NCI-H2107 treated with DMSO at 0.1 percent for 48 hours (cell line): ENCODE results near the gene AGBL3.
A peak's percentile ranks its signal among the peaks of the same experiment; 100 is the strongest.

Experiments used
- DNase-seq: peaks from one replicate; lab custom pipeline; 2025; ENCODE audit not compliant: unreplicated experiment; lab: John Stamatoyannopoulos, UW

Gene AGBL3

DNA sequence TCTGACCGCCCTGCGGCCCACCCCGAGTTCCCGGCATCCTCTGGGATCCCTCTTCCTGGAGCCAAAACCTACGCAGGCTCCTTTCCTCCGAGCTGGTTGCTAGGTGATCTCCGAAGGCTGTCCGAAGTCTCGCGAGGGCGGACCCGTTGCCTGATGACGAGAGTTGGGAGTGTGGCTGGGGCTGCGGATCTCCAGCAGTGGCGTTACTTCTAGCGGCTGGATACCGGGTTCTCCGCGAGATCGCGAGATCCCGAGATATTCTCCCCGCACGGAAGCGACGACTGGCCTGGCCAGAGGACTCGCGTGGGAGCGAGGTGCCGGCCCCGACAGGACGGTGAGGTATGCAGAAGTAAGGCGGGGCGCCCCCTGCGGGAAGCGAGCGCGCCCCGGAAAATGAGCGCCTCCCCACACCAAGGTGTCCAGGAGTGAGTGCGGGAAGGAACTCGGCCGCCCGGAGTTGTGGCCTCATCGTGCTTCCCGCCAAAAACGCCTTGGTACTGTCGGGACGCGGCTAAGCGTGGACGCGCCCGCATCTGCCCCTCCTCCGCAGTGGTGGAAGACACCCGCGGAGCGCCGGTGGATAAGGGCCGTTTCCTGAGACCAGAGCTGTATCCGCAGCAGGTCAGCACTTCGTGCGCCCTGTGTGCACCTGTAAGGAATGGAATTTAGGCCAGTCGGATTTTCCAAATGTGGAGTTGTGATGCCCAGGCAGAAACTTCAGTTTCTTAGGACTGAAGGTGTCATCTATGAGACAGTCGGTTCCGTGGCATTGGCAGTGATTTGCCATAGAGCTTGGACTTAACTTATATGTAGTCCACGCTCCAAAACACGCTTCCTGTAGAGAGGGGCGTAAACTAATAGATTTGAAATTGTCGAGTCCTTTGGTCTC lies at the start of gene AGBL3:
TSS of gene AGBL3 (plus strand) at position 146 of the 889 bp plus-strand sequence. CDS start 1,426 bp downstream, outside the sequence.
- DNase-seq: peak; percentile 95

DNA sequence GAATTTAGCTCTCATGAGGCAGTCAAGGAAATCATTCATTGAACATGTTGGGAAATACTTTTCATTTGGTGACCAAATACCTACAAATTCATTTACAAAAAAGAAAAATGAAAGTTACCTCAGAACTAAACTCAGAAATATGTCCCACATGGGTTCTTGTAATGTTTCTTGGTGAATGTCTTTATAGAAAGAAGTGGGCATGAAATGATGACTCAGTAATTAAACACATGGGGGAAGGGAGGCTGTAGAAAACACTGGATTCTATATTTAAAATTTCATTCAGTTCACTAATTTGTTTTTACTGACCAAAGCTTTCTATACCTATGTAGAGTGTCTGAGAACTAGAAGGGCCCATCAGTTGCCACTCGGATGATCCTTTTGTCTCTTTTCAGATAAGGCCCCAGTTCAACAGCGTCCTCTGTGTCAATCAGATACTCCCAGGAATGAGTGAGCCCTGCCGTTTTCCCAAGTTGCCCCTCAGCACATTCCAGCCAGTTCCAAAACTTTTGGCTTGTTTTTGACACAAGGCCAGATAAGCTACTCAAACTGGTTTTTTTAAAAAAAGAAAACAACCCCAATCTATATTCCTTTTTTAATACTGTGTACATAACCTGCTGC lies 49.3 kb upstream of the AGBL3 start:
- no peak for DNase-seq

DNA sequence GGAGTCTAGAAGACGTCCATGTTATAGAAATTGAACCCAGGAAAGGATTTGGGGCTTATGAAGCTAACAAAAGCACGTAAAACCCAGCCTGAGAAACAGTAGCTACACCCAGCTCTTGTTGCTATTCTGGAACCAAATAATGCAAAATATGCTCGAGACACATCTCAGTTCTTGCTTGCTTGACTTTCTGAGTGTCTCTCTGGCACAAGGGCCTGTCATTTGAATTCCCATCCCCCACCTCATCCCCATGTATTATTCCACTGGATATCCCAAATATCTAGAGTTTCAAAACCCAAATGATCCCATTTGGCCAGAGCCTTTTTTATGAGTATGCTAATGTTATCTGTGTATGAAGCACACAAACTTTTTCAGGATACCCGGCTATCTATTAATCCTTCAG lies 48.2 kb upstream of the AGBL3 start:
- DNase-seq: no peak

DNA sequence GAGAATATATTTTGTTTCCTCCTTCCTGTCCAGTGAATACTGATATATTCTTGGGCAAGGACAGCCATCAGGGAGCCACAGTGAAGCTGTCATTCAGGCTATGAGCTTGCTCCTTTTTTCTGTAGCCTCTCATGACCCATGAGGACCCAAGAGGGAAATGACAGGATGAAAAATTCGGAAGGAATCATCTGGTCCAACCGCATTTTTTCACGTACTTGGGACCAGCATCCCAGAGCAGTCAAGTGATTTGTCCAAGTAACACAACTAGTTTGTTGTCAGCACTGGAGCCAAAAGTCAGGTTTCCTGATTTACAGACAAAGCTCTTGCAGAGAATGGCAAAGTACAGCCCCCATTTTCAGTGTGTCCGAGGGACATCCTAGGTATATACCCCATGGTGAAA lies 47.2 kb upstream of the AGBL3 start:
- DNase-seq: no peak

DNA sequence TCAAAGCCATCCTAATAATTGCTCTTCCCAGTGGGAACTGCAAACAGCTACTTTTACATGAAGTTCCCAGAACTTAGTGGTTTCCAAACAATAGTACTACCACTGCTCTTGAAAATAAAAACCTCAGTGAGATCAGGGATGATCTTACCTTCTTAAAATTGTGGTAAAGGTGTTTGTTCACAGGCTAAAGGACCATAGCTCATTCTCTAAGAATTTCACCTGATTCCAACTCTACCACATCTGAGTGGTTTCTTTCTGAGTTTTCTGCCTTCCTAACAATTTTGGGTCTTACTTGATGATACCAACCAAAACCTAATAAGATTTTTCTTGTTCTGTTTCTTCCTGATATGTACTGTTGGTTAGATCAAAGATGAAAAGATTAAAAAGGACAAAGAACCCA lies 45.6 kb upstream of the AGBL3 start:
- no peak for DNase-seq

DNA sequence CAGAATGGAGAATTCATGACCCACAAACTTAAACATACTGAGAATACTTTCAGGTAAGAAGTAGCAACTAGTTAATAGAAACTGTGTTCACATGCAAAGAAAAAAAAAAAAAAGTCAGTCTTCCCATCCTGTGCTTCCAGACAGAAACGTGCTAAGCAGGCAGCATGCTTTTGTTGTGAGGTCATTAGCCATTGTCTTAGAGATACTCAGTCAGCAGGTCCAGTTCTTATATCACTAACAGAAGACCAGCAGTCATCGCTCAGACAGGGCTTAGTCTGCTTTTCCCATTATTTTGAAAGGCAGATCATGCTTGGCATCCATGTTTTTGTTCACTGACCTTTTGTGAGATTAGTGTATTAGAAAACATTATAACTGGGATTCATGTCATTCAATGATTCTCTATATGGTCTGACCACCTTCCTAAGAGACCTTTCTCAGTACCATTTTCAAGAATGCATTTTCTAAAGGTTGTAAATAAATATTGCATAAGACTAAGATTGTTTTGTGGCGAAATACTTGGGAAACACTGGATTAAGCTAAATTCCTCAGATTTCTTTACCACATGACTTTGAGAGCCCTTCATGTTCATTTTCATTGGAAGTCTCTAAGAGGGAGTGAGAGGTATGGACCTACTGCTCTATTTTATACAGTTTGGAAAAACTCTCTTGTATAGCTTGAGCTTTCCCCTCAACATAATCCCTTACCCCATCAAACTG lies 45.0 kb upstream of the AGBL3 start:
- DNase-seq: no peak

DNA sequence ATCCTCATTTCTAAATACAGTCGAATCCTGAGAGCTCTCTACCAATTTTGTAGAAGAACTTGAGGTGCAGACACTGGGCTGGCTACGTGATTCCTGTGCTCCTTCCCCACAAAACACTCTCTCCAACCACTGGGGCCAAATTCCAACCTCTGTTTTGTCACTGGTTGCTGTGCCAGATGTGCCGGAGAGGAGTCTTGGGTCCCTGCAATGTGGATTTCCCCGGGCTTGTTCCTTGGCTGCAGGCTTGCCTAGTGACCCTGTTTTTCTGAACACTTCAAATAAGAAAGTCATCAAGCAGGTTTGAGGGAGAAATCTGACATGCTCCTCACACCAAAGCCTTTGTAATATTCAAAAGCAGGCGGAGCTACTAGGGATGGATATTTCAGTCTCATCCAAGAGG lies 44.4 kb upstream of the AGBL3 start:
- DNase-seq: no peak

DNA sequence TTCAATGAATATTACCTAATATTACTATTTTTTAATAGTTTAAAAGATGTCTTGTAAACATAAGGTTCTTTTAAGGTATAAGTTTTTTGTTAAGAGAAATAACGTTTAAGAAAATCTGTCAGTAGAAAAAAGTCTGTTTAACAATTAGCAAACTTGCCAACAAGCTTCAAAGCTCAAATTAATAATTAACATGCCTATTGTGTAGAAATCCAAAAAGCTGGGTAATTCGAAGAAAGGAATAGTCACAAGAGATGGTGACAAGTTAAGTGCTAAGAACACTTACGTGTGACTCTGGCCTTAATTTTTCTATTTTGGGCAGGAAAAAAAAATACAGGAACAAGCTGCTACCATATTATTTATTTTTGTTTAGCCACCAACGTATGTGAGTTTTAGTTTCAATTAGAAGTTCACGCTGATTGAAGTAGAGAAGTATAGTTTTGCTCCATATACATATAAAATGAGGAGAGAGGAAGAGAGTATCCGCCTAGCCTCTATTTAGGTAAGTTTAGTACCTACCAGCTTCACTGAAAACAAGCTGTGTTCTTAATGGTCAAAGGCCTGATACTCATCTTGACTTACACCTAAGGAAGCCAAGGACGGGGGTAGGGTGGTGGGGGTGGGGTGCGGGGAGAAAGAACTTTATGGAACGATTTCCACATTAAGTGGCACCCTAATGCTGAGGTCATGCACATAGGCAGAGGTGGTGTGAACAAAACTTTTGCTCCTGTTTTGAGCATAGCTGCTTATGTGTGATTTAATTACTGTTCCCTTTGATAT lies 43.4 kb upstream of the AGBL3 start:
- DNase-seq: no peak

DNA sequence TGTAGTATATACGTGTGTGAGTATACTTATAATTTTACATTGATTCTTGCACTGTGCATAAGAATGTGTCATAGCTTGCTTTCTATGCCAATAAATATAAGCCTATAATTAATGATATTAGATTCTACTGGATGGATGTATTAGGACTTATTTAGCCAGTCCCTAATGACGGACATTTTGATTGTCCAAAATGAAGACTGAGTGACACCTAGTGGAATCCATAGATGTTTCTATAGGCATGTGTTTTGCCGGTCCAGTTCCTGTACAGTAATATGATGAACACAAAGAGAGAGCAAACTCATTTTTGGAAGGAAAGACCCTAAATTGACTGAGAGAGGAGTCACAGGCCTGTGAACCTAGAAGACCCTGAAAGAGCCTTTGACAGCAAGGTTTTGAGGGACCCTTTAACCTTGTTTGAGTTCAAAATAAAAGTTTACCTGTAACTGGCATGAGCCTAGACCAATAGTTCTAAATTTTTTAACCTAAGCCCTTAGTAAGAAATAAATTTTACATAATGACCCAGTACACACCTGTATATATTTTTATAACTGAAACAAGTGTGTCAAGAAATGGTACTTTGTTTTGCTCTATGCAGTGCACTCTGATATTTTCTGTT lies 42.4 kb upstream of the AGBL3 start:
- DNase-seq: peak; percentile 11

DNA sequence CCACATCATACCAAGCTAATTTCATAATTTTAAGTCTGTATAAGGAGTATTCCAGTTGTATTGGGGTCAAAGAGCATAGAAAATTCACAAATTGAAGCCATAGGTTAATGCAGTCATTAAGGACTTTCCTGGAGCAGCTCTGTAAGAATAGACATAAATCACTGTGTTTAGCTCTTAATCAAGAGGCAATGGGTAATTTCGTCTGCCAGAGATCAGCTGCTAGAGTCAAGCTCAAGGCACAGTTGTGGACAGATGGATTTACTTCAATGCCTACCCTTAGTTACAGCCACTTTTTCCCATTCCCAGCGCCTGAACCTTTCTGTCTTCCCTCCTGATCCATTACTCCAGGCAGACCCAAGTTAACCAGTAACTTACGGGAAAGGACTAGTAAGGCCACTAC lies 40.6 kb upstream of the AGBL3 start:
- no peak for DNase-seq

DNA sequence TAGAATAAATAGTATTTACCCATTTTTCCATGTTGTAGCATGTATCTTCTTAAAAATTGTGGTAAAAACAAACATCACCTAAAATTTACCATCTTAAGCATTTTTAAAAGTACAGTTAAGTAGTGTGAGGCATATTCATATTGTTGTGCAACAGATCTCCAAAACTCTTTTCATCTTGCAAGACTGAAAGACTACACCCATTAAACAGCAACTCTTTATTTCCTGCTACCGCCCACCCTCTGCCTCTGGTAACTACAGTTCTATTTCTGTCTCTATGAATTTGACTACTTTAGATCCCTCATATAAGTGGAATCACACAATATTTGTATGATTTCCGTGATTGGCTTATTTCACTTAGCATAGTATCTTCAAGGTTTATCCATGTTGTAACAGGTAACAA lies 40.0 kb upstream of the AGBL3 start:
- no peak for DNase-seq

DNA sequence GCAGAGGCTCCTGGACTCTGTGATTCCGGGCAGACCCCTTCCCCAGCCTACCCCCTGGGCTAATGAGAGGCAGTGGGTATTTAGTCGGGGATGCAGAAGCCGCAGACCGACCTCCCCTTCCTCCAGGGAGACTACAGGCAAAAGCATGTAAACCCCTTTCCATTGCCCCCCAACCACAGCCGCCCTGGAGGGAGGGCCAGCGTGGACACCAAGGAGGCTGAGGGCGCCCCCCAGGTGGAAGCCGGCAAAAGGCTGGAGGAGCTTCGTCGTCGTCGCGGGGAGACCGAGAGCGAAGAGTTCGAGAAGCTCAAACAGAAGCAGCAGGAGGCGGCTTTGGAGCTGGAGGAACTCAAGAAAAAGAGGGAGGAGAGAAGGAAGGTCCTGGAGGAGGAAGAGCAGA lies 39.0 kb upstream of the AGBL3 start:
- DNase-seq: no peak

DNA sequence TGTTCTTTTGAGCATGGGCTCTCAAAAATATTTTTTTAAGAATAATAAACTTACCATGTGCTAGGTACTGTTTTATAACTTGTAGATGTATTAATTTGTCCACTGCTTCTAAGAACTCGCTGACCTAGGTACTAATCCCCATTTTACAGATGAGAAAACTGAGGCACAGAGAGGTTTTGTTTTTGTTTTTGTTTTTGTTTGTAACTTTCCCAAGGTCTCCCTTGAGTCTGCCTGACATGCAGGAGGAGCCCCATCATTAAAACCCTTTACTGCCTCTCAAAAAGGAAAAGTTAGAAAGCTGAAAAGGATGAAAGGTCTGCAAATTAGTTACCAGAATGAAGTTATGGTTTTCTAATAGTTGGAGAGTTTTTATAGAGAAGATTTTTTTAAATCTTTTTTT lies 38.5 kb upstream of the AGBL3 start:
- DNase-seq: no peak

DNA sequence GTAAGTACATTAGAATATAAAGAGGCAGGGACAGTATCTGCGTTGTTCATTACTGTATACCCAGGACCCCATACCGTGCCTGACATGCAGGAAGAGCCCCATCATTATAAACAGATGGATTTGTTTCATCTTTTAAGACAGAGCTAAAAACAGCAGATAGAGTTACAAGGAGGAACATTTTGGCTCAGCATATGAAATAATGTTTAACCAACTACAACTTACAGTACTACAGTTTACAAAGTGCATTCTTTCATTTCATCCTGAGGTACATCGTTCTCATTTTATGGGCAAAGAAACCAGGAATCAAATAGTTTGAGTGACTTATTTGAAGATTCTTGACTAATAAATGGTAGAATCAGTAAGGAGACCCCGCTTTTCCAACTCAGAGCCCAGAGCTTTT lies 38.1 kb upstream of the AGBL3 start:
- DNase-seq: no peak

DNA sequence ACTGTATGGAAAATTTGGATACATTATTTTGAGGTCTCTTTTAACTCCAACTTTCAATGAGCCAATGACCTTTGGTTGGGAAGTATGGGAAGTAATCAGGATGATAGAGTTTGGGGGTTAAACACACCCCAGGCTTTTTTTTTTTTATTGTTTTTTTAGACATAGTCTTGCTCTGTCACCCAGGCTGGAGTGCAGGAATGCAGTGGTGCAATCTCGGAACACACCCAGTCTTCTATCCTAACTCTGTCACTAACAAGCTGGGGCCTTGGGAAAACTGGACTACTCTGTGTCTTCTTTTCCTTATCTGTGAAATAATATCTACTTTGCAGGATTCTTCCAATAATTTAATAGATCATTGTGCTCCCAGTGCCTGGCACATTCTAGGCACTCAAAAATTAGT lies 37.6 kb upstream of the AGBL3 start:
- no peak for DNase-seq

DNA sequence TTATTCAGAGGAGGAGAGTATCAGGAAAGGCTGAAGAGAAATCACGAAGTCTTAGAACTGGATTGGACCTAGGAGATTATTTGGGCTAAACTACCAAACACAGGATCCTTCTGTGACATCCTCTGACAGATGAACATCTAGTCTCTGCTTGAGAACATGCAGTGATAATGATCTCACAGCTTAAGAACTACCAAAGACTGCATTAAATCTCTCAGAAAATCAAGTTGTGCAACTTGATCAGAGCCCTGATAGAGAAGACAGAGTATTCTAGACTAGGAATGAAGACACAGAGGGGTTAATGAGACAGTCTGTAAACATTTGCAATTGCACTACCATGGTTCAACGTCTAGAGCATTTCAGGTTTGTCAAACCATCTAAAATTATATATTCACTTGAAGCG lies 37.1 kb upstream of the AGBL3 start:
- DNase-seq: no peak

DNA sequence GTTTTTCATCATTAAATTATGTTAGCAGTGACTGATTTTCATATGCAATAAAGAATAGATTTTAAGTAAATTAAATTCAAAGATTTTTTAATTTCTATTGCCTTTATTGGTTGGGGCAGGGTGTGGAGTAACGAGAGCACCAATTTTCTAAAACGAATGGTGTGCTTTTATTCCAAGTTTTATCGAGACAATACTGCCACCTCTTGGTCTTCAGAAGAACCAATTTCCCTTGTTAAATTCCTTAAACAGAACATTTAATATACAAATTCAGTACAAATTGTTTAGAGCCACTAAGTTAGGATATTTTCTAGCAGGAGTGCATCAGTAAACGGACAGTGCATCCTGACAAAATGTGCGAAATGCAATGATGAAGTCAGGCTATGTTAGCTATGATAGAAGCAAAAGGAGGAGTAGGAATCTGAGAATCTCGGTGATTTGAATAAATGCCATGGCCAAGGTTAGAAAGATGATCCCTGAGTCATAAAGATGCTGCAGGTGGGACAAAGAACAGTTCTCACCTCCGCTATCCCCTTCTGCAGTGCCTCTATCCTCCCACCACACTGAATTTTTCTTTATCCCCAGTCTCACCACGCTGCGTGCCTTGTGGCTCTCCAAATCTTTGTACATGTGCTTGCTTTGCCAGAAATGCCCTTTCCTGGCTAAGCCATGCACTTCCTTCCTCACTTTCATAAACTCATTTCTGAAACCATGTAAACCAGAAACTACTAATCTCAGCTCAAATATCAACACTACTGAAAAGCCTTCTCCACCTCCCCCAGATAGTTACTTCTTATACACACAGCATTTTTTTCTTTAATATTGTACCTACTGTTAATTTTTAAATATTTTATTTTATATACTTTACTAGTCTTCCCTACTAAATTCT lies 31.9 kb upstream of the AGBL3 start:
- DNase-seq: peak; percentile 47

DNA sequence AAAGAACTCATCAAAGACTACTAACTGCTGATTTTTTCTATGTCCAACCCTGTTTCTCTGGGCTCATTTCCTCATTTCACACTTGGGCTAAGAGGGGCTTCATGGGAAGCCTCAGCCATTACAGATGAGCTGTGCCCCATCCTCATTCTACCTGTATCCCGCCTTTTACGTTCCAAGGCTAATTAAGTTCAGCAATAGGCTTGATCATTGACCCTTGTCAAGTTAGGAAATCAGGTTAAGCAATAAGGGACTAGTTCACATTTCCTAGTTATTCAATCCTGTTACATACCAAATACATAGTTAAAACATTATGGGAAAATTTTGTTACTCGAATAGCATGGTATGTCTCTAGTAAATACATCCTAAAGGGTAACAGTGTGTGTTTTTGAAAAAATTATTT lies 29.3 kb upstream of the AGBL3 start:
- DNase-seq: no peak

DNA sequence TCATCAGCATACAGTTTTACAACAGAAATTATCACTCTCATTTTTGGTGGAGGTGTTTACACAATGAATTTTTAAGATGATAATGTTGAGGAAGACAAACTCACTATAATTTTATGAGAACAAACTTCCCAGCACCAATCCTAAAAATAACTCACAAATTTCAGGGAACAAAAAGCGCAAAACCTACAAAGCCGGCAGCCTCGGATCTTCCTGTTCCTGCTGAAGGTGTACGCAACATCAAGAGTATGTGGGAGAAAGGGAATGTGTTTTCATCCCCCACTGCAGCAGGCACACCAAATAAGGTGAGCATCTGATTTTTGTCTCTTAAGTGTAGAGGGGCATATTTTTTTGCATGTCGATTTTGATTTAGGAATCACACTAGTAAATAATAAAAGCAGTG lies 26.5 kb upstream of the AGBL3 start:
- no peak for DNase-seq

DNA sequence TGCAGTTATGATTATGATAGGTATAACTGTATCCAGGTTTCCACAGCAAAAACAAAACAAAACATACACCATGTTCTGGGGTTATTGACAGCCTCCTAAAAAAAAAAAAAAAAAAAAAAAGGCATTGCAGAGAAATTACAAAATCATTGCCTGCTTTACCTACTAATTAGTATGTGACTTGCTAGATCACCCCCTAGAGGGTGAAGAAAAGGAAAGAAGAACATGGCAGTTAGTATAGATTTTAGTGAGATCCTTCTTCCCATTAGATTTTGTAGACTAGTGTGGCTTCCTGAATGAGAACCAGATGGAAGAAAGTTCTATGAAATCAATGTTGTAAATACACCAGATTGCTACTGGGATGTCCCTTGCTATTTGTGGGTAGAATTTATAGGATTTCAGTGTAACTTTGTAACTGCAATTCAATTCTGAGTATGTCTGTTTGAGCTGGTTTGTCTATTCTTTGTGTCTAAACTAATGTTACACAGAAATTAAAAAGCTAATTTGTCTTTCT lies 24.0 kb upstream of the AGBL3 start:
- no peak for DNase-seq
